ENCODE measurements around the gene MYL3.

- no peak for TF ChIP-seq CTCF (IDR thresholded peaks at IDR 0.05)
- TF ChIP-seq POLR2A (IDR thresholded peaks at IDR 0.05) = no peak
Measured at GRCh38 chr3:46897031-46897430, 33.8 kb upstream of the MYL3 start.

Data from uterus (tissue), 2 donors.